Fibroblast of mammary gland (primary cell): Measurements from ENCODE around the gene ZNHIT2.
"Not testable (repeated sequence)": the region's sequence is repeated elsewhere in the genome, so short reads cannot be mapped to it uniquely, and the experiment has no call there.

Experiments used
- DNase-seq: peaks from one replicate; pipeline ENCODE4 v3.0.0-alpha.2; 2010; ENCODE audit warnings: low read depth
- H3K4me3 ChIP-seq: 2 replicates; pipeline ENCODE4 v1.5.1; 2011; ENCODE audit warnings: low read depth, mild to moderate bottlenecking, low read length, moderate library complexity; ENCODE audit not compliant: control insufficient read depth
- TF ChIP-seq, protein P1 (sequence below): conservative IDR thresholded peaks from 2 replicates; pipeline ENCODE4 v1.5.1; 2011; ENCODE audit warnings: low read depth, low read length, inconsistent platforms; ENCODE audit not compliant: control insufficient read depth, insufficient read depth

Gene ZNHIT2

DNA sequence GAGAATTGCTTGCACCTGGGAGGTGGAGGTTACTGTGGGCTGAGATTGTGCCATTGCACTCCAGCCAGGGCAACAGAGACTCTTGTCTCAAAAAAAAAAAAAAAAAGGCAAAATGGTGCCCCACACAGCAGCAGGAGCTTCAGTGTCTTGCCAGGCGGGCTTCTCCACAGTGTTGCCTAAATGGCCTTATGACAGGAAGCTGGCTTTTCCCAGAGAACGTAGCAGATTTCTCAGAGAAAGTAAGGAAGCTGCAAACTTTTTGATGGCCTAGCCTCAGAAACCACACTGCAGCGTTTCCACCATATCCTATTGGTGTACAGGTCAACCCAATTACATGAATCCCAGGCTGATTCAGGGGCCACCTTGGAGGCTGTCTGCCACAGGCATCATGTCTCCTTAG is 39.8 kb upstream of the ZNHIT2 start:
- no peak for DNase-seq
- TF ChIP-seq, protein P1, sequence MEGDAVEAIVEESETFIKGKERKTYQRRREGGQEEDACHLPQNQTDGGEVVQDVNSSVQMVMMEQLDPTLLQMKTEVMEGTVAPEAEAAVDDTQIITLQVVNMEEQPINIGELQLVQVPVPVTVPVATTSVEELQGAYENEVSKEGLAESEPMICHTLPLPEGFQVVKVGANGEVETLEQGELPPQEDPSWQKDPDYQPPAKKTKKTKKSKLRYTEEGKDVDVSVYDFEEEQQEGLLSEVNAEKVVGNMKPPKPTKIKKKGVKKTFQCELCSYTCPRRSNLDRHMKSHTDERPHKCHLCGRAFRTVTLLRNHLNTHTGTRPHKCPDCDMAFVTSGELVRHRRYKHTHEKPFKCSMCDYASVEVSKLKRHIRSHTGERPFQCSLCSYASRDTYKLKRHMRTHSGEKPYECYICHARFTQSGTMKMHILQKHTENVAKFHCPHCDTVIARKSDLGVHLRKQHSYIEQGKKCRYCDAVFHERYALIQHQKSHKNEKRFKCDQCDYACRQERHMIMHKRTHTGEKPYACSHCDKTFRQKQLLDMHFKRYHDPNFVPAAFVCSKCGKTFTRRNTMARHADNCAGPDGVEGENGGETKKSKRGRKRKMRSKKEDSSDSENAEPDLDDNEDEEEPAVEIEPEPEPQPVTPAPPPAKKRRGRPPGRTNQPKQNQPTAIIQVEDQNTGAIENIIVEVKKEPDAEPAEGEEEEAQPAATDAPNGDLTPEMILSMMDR: no peak
- H3K4me3 ChIP-seq: no peak overlapping the region

DNA sequence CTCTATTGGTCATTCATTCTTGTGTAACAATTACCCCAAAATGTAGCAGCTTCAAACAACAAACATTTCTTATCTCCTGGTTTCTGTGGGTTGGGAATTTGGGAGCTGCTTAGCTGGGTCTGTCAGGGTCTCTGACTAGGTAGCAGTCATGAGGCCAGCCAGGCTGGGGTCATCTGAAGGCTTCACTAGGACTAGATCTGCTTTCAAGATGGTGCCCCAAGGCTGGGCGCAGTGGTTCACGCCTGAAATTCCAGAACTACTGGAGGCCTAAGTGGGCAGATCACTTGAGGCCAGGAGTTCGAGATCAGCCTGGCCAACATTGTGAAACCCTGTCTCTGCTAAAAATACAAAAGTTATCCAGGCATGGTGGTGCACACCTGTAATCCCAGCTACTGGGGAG is 39.4 kb upstream of the ZNHIT2 start:
- no peak overlapping the region for H3K4me3 ChIP-seq
- no peak for DNase-seq
- TF ChIP-seq, protein P1: no peak

DNA sequence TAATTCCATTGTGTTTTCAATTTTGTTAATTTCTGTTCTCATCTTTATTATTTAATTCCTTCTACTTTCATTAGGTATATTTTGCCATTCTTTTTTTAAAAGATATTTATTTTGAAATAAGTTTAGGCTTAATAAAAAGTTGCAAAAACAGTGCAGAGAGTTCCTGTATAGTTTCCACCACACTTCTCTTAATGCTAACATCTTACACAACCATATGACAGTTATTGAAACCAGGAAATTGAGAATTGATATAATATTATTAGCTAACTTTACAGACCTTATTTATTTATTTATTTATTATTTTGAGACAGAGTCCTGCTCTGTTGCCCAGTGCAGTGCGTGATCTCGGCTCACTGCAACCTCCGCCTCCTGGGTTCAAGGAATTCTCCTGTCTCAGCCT is 38.8 kb upstream of the ZNHIT2 start:
- TF ChIP-seq, protein P1: no peak
- DNase-seq: no peak

GRCh38 chr11:65152122-65152521 is 34.6 kb upstream of the ZNHIT2 start:
- H3K4me3 ChIP-seq: no peak overlapping the region
- TF ChIP-seq, protein P1: no peak
- no peak for DNase-seq

More for the DNA sequence above, 38.8 kb upstream of the ZNHIT2 start:
- no peak overlapping the region for H3K4me3 ChIP-seq

GRCh38 chr11:65151331-65151899 is 33.9 kb upstream of the ZNHIT2 start:
- DNase-seq: no peak
- no peak overlapping the region for H3K4me3 ChIP-seq
- TF ChIP-seq, protein P1: no peak

- TF ChIP-seq, protein P1: no peak
- DNase-seq: peak; percentile 89
- H3K4me3 ChIP-seq: no peak overlapping the region
Observed at GRCh38 chr11:65150509-65151299, 33.2 kb upstream of the ZNHIT2 start.

GRCh38 chr11:65150131-65150508 is 32.6 kb upstream of the ZNHIT2 start:
- DNase-seq, H3K4me3 ChIP-seq: not testable (repeated sequence)
